Activated T-helper 2 cell treated with anti-CD3 and anti-CD28 coated beads, Interferon-gamma antibody, Interleukin-2, Interleukin-4, amounts not matched to agents 10 μg/mL and 5 μg/mL and 100 μg/mL, durations not matched to agents 14 hours and 24 hours and 36 hours (primary cell): ENCODE results near the gene CNDP1. TPM values are rescaled to one million over a fixed set of nuclear protein-coding genes. Genes with fewer than 3 reads are reported as not detected.

Source experiments
- DNase-seq: peaks from one replicate; pipeline ENCODE4 v3.0.0; 2021; ENCODE audit warnings: low spot score
- H3K27ac Mint-ChIP-seq: one replicate; pipeline ENCODE4 v1.8.0; 2021; ENCODE audit warnings: mixed read lengths
- H3K27me3 Mint-ChIP-seq: one replicate; pipeline ENCODE4 v1.8.0; 2021; ENCODE audit warnings: low read depth, mixed read lengths
- H3K36me3 Mint-ChIP-seq: one replicate; pipeline ENCODE4 v1.8.0; 2021; ENCODE audit warnings: low read depth, mixed read lengths
- H3K4me1 Mint-ChIP-seq: one replicate; pipeline ENCODE4 v1.8.0; 2021; ENCODE audit warnings: low read depth, mixed read lengths
- H3K4me3 Mint-ChIP-seq: one replicate; pipeline ENCODE4 v1.8.0; 2021; ENCODE audit warnings: low read depth, mild to moderate bottlenecking, moderate library complexity, mixed read lengths
- H3K9me3 Mint-ChIP-seq: one replicate; pipeline ENCODE4 v1.8.0; 2021; ENCODE audit warnings: mixed read lengths
- intact Hi-C: fragments of 100-400 bp; cut with micrococcal nuclease; formaldehyde crosslinking; loops from one replicate; pipeline ENCODE4 v1.15.1; 2023
- total RNA-seq: library from RNA; stranded (reverse); gene quantifications from 2 replicates; pipeline ENCODE4 v1.2.3, GENCODE V29; 2022

Gene CNDP1
- total RNA-seq, 1 donor from 2014 or later = 0.09 TPM

GRCh38 chr18:74529811-74530583, 4.3 kb upstream of the CNDP1 start:
- Mint-ChIP-seq H3K4me3 (no peak overlapping the region), H3K9me3 (no peaks in the 10 kb centered on the region), H3K36me3 (no peaks in the 10 kb centered on the region), H3K27me3 (peaks cover 18% of the 10 kb centered on the region), H3K4me1 (no peaks in the 10 kb centered on the region), H3K27ac (no peak overlapping the region)
- intact Hi-C loops = no loop called here
- DNase-seq = no peak

GRCh38 chr18:74530584-74530862, 3.8 kb upstream of the CNDP1 start:
- no peak overlapping the region for H3K4me3 Mint-ChIP-seq
- H3K27me3 Mint-ChIP-seq = peaks cover 18% of the 10 kb centered on the region
- H3K4me1 Mint-ChIP-seq = no peaks in the 10 kb centered on the region
- no peak overlapping the region for H3K27ac Mint-ChIP-seq
- no peaks in the 10 kb centered on the region for H3K9me3 Mint-ChIP-seq
- no peak for DNase-seq
- no peaks in the 10 kb centered on the region for H3K36me3 Mint-ChIP-seq
- intact Hi-C loops = no loop called here

GRCh38 chr18:74531043-74531442, 3.3 kb upstream of the CNDP1 start:
- intact Hi-C loops = no loop called here
- Mint-ChIP-seq H3K27me3 (peaks cover 18% of the 10 kb centered on the region), H3K36me3 (no peaks in the 10 kb centered on the region), H3K9me3 (no peaks in the 10 kb centered on the region), H3K27ac (no peak overlapping the region), H3K4me3 (no peak overlapping the region), H3K4me1 (no peaks in the 10 kb centered on the region)
- no peak for DNase-seq

GRCh38 chr18:74532511-74533025, 1.7 kb upstream of the CNDP1 start:
- H3K36me3 Mint-ChIP-seq = no peaks in the 10 kb centered on the region
- no peak for DNase-seq
- no peaks in the 10 kb centered on the region for H3K4me1 Mint-ChIP-seq
- no peak overlapping the region for H3K27ac Mint-ChIP-seq
- H3K27me3 Mint-ChIP-seq = peaks cover 15% of the 10 kb centered on the region
- no peaks in the 10 kb centered on the region for H3K9me3 Mint-ChIP-seq
- intact Hi-C loops = no loop called here
- H3K4me3 Mint-ChIP-seq = no peak overlapping the region

GRCh38 chr18:74533666-74534065, 634 bp upstream of the CNDP1 start:
- no peak overlapping the region for H3K27ac Mint-ChIP-seq
- H3K4me3 Mint-ChIP-seq = no peak overlapping the region

GRCh38 chr18:74534981-74535649, 815 bp downstream of the CNDP1 start:
- peaks cover 12% of the 10 kb centered on the region for H3K27me3 Mint-ChIP-seq
- no peak overlapping the region for H3K4me3 Mint-ChIP-seq
- DNase-seq = no peak
- H3K36me3 Mint-ChIP-seq = no peaks in the 10 kb centered on the region
- intact Hi-C loops = no loop called here
- no peaks in the 10 kb centered on the region for H3K4me1 Mint-ChIP-seq
- no peak overlapping the region for H3K27ac Mint-ChIP-seq
- H3K9me3 Mint-ChIP-seq = no peaks in the 10 kb centered on the region

More at GRCh38 chr18:74533666-74534065, 634 bp upstream of the CNDP1 start:
- H3K27me3 Mint-ChIP-seq = peaks cover 12% of the 10 kb centered on the region
- no peaks in the 10 kb centered on the region for H3K9me3 Mint-ChIP-seq
- intact Hi-C loops = no loop called here
- H3K36me3 Mint-ChIP-seq = no peaks in the 10 kb centered on the region
- H3K4me1 Mint-ChIP-seq = no peaks in the 10 kb centered on the region
- no peak for DNase-seq

- no peak for DNase-seq
- Mint-ChIP-seq H3K36me3 (no peaks in the 10 kb centered on the region), H3K27me3 (peaks cover 8% of the 10 kb centered on the region), H3K4me1 (no peaks in the 10 kb centered on the region), H3K27ac (no peak overlapping the region), H3K4me3 (no peak overlapping the region), H3K9me3 (no peaks in the 10 kb centered on the region)
- intact Hi-C loops = no loop called here
Observed at GRCh38 chr18:74539289-74539688, 5.0 kb downstream of the CNDP1 start.

- Mint-ChIP-seq H3K4me1 (no peaks in the 10 kb centered on the region), H3K4me3 (no peak overlapping the region), H3K9me3 (no peaks in the 10 kb centered on the region), H3K27me3 (peaks cover 8% of the 10 kb centered on the region), H3K27ac (no peak overlapping the region), H3K36me3 (no peaks in the 10 kb centered on the region)
- DNase-seq = no peak
- intact Hi-C loops = no loop called here
Observed at GRCh38 chr18:74540652-74541421, 6.5 kb downstream of the CNDP1 start.

- intact Hi-C loops = no loop called here
- H3K27me3 Mint-ChIP-seq = peaks cover 4% of the 10 kb centered on the region
- H3K4me3 Mint-ChIP-seq = no peak overlapping the region
- DNase-seq = no peak
- no peaks in the 10 kb centered on the region for H3K9me3 Mint-ChIP-seq
- H3K36me3 Mint-ChIP-seq = no peaks in the 10 kb centered on the region
- no peak overlapping the region for H3K27ac Mint-ChIP-seq
- no peaks in the 10 kb centered on the region for H3K4me1 Mint-ChIP-seq
Observed at GRCh38 chr18:74541703-74542555, 7.6 kb downstream of the CNDP1 start.

- intact Hi-C loops = no loop called here
- H3K4me1 Mint-ChIP-seq = no peaks in the 10 kb centered on the region
- H3K36me3 Mint-ChIP-seq = no peaks in the 10 kb centered on the region
- no peak overlapping the region for H3K27ac Mint-ChIP-seq
- no peak for DNase-seq
- peaks cover 10% of the 10 kb centered on the region for H3K9me3 Mint-ChIP-seq
- H3K27me3 Mint-ChIP-seq = peaks cover 3% of the 10 kb centered on the region
- no peak overlapping the region for H3K4me3 Mint-ChIP-seq
Observed at GRCh38 chr18:74544898-74545297, 10.6 kb downstream of the CNDP1 start.

- H3K27me3 Mint-ChIP-seq = peaks cover 3% of the 10 kb centered on the region
- no peaks in the 10 kb centered on the region for H3K36me3 Mint-ChIP-seq
- H3K9me3 Mint-ChIP-seq = peaks cover 10% of the 10 kb centered on the region
Observed at GRCh38 chr18:74546007-74546406, 11.7 kb downstream of the CNDP1 start.

GRCh38 chr18:74546751-74547530, 12.6 kb downstream of the CNDP1 start:
- H3K27me3 Mint-ChIP-seq = peaks cover 4% of the 10 kb centered on the region
- H3K4me3 Mint-ChIP-seq = no peak overlapping the region
- no peak for DNase-seq
- intact Hi-C loops = no loop called here
- no peaks in the 10 kb centered on the region for H3K36me3 Mint-ChIP-seq
- H3K27ac Mint-ChIP-seq = no peak overlapping the region
- peaks cover 10% of the 10 kb centered on the region for H3K9me3 Mint-ChIP-seq
- H3K4me1 Mint-ChIP-seq = no peaks in the 10 kb centered on the region

More at GRCh38 chr18:74546007-74546406, 11.7 kb downstream of the CNDP1 start:
- DNase-seq = no peak
- Mint-ChIP-seq H3K4me3 (no peak overlapping the region), H3K4me1 (no peaks in the 10 kb centered on the region), H3K27ac (no peak overlapping the region)
- intact Hi-C loops = no loop called here
